Sigmoid colon (tissue), 4 donors: ENCODE results near the gene MMP28.

ENCODE experiments used
- CTCF ChIP-seq, 4 experiments: fragments of 450-650 bp in 3 of 4; fragments of 200-600 bp in 1 of 4; IDR thresholded peaks; one replicate each; pipeline ENCODE4 v1.5.1; 2016 to 2019; ENCODE audit warnings: antibody characterized with exemption in 4 of 4, mild to moderate bottlenecking in 3 of 4, moderate library complexity in 2 of 4
- POLR2A ChIP-seq, 2 donors: fragments of 450-650 bp; IDR thresholded peaks; one replicate each; pipeline ENCODE4 v1.6.1; 2016; ENCODE audit warnings: antibody characterized with exemption in 2 of 2, mild to moderate bottlenecking in 2 of 2, moderate library complexity in 2 of 2
- POLR2AphosphoS5 ChIP-seq, 4 donors: sonication (generic); formaldehyde crosslinking; IDR thresholded peaks; one replicate each; pipeline ENCODE4 v1.6.1; 2017; ENCODE audit warnings: antibody characterized with exemption in 4 of 4

- TF ChIP-seq CTCF (IDR thresholded peaks at IDR 0.05), result no peak
- TF ChIP-seq POLR2AphosphoS5 (IDR thresholded peaks at IDR 0.05), result no peak
- no peak for TF ChIP-seq POLR2A (IDR thresholded peaks at IDR 0.05)
These were observed 29.0 kb downstream of the MMP28 start for GRCh38 chr17:35766489-35766877.
